Loucy (cell line): Measurements from ENCODE around the gene HDAC6.

Experiments used
- EZH2phosphoT487 ChIP-seq: fragments of 200-600 bp; IDR thresholded peaks from 2 replicates; pipeline ENCODE4 v1.6.1; 2018; ENCODE audit warnings: antibody characterized with exemption, mild to moderate bottlenecking, moderate library complexity, borderline replicate concordance
- TF ChIP-seq, protein P1 (sequence below): fragments of 200-600 bp; sonication (generic); conservative IDR thresholded peaks from 2 replicates; pipeline ENCODE4 v1.5.1; 2014; ENCODE audit warnings: mild to moderate bottlenecking, antibody characterized with exemption, low read length

DNA sequence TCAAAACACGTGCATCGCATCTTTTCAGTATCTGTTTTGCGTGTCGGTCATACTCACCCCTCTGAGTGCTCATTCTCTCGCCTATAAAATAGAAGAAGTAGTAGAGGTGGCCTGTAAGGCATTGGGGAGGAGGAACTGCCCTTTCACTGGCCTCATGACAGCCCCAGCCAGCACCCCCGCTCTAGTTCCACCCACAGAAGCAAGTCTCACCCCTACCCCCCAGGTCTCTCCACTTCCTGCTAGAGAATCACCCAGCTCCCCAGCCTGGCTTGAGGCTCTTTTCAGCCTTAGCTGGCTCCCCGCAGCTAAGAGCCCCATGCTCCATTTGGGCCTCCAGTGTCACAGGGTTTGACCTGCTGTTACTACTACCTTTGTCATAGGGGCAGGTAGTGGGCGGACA, 11.8 kb downstream of the HDAC6 start:
- TF ChIP-seq, protein P1, sequence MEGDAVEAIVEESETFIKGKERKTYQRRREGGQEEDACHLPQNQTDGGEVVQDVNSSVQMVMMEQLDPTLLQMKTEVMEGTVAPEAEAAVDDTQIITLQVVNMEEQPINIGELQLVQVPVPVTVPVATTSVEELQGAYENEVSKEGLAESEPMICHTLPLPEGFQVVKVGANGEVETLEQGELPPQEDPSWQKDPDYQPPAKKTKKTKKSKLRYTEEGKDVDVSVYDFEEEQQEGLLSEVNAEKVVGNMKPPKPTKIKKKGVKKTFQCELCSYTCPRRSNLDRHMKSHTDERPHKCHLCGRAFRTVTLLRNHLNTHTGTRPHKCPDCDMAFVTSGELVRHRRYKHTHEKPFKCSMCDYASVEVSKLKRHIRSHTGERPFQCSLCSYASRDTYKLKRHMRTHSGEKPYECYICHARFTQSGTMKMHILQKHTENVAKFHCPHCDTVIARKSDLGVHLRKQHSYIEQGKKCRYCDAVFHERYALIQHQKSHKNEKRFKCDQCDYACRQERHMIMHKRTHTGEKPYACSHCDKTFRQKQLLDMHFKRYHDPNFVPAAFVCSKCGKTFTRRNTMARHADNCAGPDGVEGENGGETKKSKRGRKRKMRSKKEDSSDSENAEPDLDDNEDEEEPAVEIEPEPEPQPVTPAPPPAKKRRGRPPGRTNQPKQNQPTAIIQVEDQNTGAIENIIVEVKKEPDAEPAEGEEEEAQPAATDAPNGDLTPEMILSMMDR = no peak
- no peak for TF ChIP-seq EZH2phosphoT487
